DOHH2 (cell line): ENCODE measurements around the gene ADGRL3.

Experiments used
- H3F3A ChIP-seq: fragments of 200-600 bp; sonication (generic), shearing (Covaris generic); 2 replicates; pipeline ENCODE4 v1.6.0; 2016; ENCODE audit warnings: antibody characterized with exemption, mild to moderate bottlenecking; ENCODE audit not compliant: control insufficient read depth, insufficient read depth
- H3K27ac ChIP-seq: fragments of 200-600 bp; sonication (generic); 2 replicates; pipeline ENCODE4 v1.5.1; 2014; ENCODE audit warnings: low read depth, mild to moderate bottlenecking, low read length, moderate library complexity
- H3K27me3 ChIP-seq: fragments of 200-600 bp; sonication (generic); 2 replicates; pipeline ENCODE4 v1.6.1; 2014; ENCODE audit warnings: mild to moderate bottlenecking, low read length, mixed read lengths; ENCODE audit not compliant: control insufficient read depth
- H3K36me3 ChIP-seq: fragments of 200-600 bp; sonication (generic); 2 replicates; pipeline ENCODE4 v1.6.1; 2014; ENCODE audit warnings: mild to moderate bottlenecking, low read length, moderate library complexity, mixed read lengths; ENCODE audit not compliant: control insufficient read depth
- H3K4me1 ChIP-seq: fragments of 200-600 bp; sonication (generic); 2 replicates; pipeline ENCODE4 v1.6.1; 2014; ENCODE audit warnings: mild to moderate bottlenecking, low read length, mixed read lengths; ENCODE audit not compliant: control insufficient read depth
- H3K4me2 ChIP-seq: fragments of 200-600 bp; sonication (generic); 2 replicates; pipeline ENCODE4 v1.6.0; 2014; ENCODE audit warnings: mild to moderate bottlenecking, low read length, moderate library complexity
- H3K4me3 ChIP-seq: fragments of 200-600 bp; sonication (generic); 2 replicates; pipeline ENCODE4 v1.5.1; 2014; ENCODE audit warnings: mild to moderate bottlenecking, low read length, mixed read lengths
- H3K79me2 ChIP-seq: fragments of 200-600 bp; sonication (generic); 2 replicates; pipeline ENCODE4 v1.6.1; 2014; ENCODE audit warnings: mild to moderate bottlenecking, low read length, mixed read lengths; ENCODE audit not compliant: control insufficient read depth
- H3K9me2 ChIP-seq: fragments of 200-600 bp; sonication (generic); replicated peaks from 2 replicates; pipeline ENCODE4 v1.6.1; 2014; ENCODE audit warnings: mild to moderate bottlenecking, low read length, mixed read lengths; ENCODE audit not compliant: control insufficient read depth
- H3K9me3 ChIP-seq: fragments of 200-600 bp; sonication (generic); 2 replicates; pipeline ENCODE4 v1.6.1; 2014; ENCODE audit warnings: antibody characterized with exemption, low read length, mixed read lengths; ENCODE audit not compliant: control insufficient read depth, insufficient read depth
- H4K20me1 ChIP-seq: fragments of 200-600 bp; sonication (generic); 2 replicates; pipeline ENCODE4 v1.6.0; 2014; ENCODE audit warnings: low read depth, mild to moderate bottlenecking, antibody characterized with exemption, low read length, moderate library complexity; ENCODE audit not compliant: control insufficient read depth, insufficient read depth
- EZH2phosphoT487 ChIP-seq: fragments of 200-600 bp; sonication (generic); IDR thresholded peaks from 2 replicates; pipeline ENCODE4 v1.6.1; 2017; ENCODE audit warnings: borderline replicate concordance, mild to moderate bottlenecking, antibody characterized with exemption, low read length, moderate library complexity, mixed read lengths
- TF ChIP-seq, protein P1 (sequence below): fragments of 200-600 bp; sonication (generic); IDR thresholded peaks from one replicate; pipeline ENCODE4 v1.5.1; 2014; ENCODE audit warnings: antibody characterized with exemption, mild to moderate bottlenecking, low read depth, low read length; ENCODE audit not compliant: poor library complexity, severe bottlenecking

The ADGRL3 gene

DNA sequence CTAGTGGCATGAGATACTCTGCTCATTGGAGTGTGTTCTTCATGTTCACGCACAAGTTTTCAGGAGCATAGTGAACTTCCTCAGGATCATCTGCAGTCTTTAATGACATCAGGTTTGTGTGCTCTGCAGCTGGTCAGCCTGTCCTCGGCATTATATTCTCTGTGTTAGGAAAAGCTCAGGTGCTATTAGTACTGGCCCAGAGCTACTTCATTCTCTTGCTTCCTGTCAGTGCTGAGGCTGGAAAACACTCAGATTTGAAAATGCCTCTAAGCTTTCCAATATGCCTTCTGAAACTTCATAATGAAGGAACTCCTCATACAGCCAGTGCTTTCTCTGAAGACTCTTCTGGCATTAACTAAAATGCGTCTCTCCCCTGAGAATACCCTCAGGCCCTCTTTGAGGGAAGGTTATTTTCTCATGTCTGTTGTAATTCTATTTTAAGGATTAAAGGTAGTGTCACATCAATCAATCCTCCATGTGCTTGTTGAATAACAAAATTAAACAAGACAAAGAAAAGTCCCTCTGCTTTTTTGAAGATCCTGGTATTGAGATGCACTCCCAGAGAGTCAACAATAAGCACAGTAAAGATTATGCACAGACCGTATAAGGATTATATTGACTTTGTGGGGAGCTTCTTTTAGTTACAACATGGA, 666.4 kb downstream of the ADGRL3 start:
- Histone ChIP-seq H3K4me2 (no peak overlapping the region), H3K4me1 (no peaks in the 10 kb centered on the region), H3K9me2 (no peaks in the 10 kb centered on the region), H3K36me3 (no peaks in the 10 kb centered on the region), H3K27me3 (no peaks in the 10 kb centered on the region), H3F3A (no peaks in the 10 kb centered on the region), H4K20me1 (no peaks in the 10 kb centered on the region), H3K79me2 (no peaks in the 10 kb centered on the region), H3K9me3 (no peaks in the 10 kb centered on the region), H3K4me3 (no peak overlapping the region), H3K27ac (no peak overlapping the region)
- TF ChIP-seq, protein P1, sequence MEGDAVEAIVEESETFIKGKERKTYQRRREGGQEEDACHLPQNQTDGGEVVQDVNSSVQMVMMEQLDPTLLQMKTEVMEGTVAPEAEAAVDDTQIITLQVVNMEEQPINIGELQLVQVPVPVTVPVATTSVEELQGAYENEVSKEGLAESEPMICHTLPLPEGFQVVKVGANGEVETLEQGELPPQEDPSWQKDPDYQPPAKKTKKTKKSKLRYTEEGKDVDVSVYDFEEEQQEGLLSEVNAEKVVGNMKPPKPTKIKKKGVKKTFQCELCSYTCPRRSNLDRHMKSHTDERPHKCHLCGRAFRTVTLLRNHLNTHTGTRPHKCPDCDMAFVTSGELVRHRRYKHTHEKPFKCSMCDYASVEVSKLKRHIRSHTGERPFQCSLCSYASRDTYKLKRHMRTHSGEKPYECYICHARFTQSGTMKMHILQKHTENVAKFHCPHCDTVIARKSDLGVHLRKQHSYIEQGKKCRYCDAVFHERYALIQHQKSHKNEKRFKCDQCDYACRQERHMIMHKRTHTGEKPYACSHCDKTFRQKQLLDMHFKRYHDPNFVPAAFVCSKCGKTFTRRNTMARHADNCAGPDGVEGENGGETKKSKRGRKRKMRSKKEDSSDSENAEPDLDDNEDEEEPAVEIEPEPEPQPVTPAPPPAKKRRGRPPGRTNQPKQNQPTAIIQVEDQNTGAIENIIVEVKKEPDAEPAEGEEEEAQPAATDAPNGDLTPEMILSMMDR = no peak
- TF ChIP-seq EZH2phosphoT487 = no peak

DNA sequence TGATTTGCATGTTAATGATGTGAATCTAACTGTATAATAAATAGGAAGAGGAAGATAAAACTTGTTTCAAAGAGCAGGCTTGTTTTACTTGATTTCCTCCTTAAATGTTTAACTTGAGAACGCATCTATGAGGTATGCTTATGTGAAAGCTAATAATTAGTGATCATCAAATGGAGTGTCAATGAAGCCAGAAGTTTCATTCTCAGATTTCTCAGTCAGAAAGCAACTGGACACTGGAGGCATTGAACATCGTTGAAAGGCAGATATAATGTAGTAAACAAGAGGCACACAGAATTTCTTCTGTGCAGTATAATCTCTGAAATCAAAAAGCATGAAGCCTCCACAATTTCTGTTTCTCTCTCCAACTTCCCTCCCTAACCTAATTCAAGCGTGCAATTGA, 672.9 kb downstream of the ADGRL3 start:
- Histone ChIP-seq H3K9me2 (no peaks in the 10 kb centered on the region), H3K4me1 (no peaks in the 10 kb centered on the region), H3K4me3 (no peak overlapping the region), H3K4me2 (no peak overlapping the region), H4K20me1 (no peaks in the 10 kb centered on the region), H3K79me2 (no peaks in the 10 kb centered on the region), H3F3A (no peaks in the 10 kb centered on the region), H3K27ac (no peak overlapping the region), H3K27me3 (no peaks in the 10 kb centered on the region), H3K36me3 (no peaks in the 10 kb centered on the region), H3K9me3 (no peaks in the 10 kb centered on the region)
- TF ChIP-seq, protein P1 = no peak
- no peak for TF ChIP-seq EZH2phosphoT487

DNA sequence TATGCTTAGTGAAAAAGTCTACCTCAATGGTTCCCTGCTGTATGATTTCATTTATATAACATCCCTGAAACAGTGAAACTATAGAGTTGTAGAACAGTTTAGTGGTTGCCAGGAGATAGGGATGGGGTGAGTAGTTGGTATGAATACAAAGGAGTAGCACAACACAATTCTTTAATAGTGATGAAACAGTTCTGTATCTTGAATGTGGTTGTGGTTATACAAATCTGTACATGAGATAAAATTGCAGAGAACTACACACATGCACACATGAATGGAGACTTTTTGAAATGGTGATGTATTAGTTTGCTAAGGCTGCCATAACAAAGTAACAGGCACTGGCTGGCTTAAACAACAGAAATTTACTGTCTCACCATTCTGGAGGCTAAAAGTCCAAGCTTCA, 677.1 kb downstream of the ADGRL3 start:
- Histone ChIP-seq H3K4me2 (no peak overlapping the region), H3K4me3 (no peak overlapping the region), H3F3A (no peaks in the 10 kb centered on the region), H4K20me1 (no peaks in the 10 kb centered on the region), H3K27ac (no peak overlapping the region), H3K9me3 (peaks cover 1% of the 10 kb centered on the region; the same call in 1 of the 2 replicates), H3K27me3 (no peaks in the 10 kb centered on the region), H3K36me3 (no peaks in the 10 kb centered on the region), H3K79me2 (no peaks in the 10 kb centered on the region), H3K9me2 (no peaks in the 10 kb centered on the region), H3K4me1 (no peaks in the 10 kb centered on the region)
- TF ChIP-seq EZH2phosphoT487 = no peak
- TF ChIP-seq, protein P1 = no peak
